Measurements from ENCODE around the gene BICD2.

The BICD2 gene

GRCh38 chr9:92762781-92763708 is 1.6 kb downstream of the BICD2 start:
- TF ChIP-seq, protein P1, sequence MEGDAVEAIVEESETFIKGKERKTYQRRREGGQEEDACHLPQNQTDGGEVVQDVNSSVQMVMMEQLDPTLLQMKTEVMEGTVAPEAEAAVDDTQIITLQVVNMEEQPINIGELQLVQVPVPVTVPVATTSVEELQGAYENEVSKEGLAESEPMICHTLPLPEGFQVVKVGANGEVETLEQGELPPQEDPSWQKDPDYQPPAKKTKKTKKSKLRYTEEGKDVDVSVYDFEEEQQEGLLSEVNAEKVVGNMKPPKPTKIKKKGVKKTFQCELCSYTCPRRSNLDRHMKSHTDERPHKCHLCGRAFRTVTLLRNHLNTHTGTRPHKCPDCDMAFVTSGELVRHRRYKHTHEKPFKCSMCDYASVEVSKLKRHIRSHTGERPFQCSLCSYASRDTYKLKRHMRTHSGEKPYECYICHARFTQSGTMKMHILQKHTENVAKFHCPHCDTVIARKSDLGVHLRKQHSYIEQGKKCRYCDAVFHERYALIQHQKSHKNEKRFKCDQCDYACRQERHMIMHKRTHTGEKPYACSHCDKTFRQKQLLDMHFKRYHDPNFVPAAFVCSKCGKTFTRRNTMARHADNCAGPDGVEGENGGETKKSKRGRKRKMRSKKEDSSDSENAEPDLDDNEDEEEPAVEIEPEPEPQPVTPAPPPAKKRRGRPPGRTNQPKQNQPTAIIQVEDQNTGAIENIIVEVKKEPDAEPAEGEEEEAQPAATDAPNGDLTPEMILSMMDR (conservative IDR thresholded peaks at IDR 0.05; ENCODE audit: low read depth, low read length): no peak
- DNase-seq (ENCODE audit: low read depth): no peak
- peak overlapping the region; percentile 98 for H3K4me3 ChIP-seq (ENCODE audit: low read depth, low read length)

DNA sequence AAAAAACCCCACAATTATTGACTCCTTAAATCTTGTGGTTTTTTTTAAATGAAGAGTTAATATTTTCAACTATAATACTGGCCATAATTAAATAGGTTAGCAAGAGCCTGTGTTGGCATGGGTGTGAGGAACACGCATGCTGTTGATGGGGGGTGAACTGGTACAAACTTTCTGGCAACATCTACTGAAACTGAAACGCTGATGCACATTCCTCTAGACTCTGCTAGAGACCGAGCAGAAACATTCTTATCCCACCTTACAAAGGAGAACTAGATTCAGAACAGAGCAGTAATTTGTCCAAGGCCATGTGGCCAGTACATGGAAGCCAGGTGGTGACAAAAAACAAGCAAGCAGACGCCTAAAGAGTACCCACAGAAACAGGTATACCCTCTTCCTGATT is 2.4 kb downstream of the BICD2 start:
- no peak for DNase-seq (ENCODE audit: low read depth)
- TF ChIP-seq, protein P1 (conservative IDR thresholded peaks at IDR 0.05; ENCODE audit: low read depth, low read length): no peak
- peak overlapping the region; percentile 4 for H3K4me3 ChIP-seq (ENCODE audit: low read depth, low read length)

- TF ChIP-seq, protein P1 (conservative IDR thresholded peaks at IDR 0.05; ENCODE audit: low read depth, low read length): no peak
- no peak overlapping the region for H3K4me3 ChIP-seq (ENCODE audit: low read depth, low read length)
- no peak for DNase-seq (ENCODE audit: low read depth)
These were observed 2.9 kb downstream of the BICD2 start for GRCh38 chr9:92761686-92762085.

DNA sequence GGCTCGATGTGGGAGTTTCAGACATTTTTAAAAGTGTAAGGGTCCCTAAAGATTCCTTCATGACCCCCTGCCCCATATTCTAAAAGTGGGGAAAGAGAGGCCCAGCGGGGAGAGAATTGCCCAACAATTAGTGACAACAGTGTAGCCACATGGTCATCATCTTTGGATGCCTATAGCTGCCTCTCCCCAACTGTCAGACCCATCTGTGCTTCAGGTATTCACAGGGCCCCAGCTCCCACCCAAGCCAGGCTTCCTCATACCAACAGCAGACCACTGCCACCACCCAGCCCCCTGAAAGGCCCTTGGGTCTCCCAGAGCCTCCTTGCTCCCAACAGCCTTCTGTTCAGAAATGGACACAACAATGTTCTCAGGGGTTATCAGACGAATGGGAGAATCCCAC is 4.1 kb downstream of the BICD2 start:
- H3K4me3 ChIP-seq (ENCODE audit: low read depth, low read length): no peak overlapping the region
- DNase-seq (ENCODE audit: low read depth): no peak
- TF ChIP-seq, protein P1 (conservative IDR thresholded peaks at IDR 0.05; ENCODE audit: low read depth, low read length): no peak

DNA sequence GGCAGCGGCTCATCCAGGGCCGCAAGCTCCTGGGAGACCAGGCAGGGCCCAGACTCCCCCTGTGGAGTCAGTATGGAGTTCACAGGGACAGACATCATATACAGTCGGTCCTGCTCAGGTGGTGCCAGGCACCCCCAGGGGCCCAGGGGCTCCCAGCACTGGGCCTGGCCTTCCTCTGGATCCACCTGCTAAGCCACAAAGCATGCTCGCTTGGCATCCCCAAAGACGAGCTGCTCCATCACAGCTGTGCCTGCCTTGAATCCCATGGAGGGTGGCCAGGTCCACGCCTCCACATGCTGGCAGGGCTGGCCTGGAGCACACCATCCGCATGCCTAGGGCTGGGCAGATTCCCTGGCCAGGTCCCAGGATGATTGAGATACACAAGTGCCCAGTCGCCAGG is 4.6 kb downstream of the BICD2 start:
- TF ChIP-seq, protein P1 (conservative IDR thresholded peaks at IDR 0.05; ENCODE audit: low read depth, low read length): no peak
- no peak for DNase-seq (ENCODE audit: low read depth)
- no peak overlapping the region for H3K4me3 ChIP-seq (ENCODE audit: low read depth, low read length)

DNA sequence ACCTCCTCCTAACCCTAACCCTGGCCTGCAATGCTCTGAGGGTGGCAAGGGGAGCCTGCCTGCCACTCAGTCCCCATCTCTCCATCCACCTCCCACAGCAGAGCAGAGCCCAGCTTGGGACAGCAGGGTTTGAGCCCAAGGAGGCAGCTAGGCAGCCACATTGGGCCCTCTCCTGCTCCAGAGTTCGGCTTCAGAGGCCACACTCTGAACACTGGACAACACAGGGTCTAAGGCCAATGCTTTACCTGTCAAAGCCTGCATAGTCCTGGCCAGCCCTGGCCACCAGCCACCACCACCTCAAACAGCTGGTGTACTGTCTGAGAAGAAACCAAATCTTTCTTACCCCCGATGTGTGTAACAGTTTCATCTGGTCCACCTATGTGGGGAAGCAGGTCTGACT is 5.2 kb downstream of the BICD2 start:
- no peak for DNase-seq (ENCODE audit: low read depth)
- TF ChIP-seq, protein P1 (conservative IDR thresholded peaks at IDR 0.05; ENCODE audit: low read depth, low read length): no peak
- H3K4me3 ChIP-seq (ENCODE audit: low read depth, low read length): no peak overlapping the region

DNA sequence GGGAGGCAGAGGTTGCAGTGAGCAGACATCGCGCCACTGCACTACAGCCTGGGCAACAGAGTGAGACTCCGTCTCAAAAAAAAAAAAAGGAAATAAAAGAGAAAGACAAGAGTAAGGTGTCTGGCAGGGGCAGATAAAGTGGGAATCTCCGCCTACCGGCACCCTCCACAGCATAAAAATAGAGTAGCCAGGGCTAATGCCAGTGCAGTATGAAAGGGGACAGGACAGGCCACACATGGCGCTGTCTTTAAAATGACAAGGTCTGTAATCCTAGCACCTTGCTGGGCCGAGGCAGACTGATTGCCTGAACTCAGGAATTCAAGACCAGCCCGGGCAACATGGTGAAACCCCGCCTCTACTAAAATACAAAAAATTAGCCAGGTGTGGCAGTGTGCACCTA is 7.8 kb downstream of the BICD2 start:
- TF ChIP-seq, protein P1 (conservative IDR thresholded peaks at IDR 0.05; ENCODE audit: low read depth, low read length): no peak
- DNase-seq (ENCODE audit: low read depth): no peak
- no peak overlapping the region for H3K4me3 ChIP-seq (ENCODE audit: low read depth, low read length)

All from choroid plexus epithelial cell (primary cell).